ENCODE data around the gene POU3F3.

Gene POU3F3

DNA sequence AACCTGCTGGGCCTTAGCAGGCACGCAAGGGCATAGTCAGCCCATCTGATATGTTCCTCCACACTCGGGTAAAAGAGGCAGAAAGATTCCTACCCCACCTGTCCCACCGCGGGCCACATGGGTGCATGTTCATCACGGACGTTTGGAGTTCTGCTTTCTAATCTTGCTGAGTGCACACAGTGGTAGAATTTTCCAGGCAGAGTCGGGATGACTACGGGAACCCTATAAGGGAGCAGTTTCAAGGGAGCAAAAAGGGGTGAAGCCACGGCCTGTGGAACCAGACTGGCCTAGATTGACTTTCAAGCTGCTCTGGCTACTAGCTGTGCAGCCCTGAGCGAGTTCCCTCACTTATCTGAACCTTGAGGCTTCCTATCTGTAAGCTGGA is 36.8 kb downstream of the POU3F3 start:
- no peak for DNase-seq (ENCODE audit: low read depth)
- H3K4me3 ChIP-seq (ENCODE audit: low read length): no peak overlapping the region
- TF ChIP-seq, protein P1, sequence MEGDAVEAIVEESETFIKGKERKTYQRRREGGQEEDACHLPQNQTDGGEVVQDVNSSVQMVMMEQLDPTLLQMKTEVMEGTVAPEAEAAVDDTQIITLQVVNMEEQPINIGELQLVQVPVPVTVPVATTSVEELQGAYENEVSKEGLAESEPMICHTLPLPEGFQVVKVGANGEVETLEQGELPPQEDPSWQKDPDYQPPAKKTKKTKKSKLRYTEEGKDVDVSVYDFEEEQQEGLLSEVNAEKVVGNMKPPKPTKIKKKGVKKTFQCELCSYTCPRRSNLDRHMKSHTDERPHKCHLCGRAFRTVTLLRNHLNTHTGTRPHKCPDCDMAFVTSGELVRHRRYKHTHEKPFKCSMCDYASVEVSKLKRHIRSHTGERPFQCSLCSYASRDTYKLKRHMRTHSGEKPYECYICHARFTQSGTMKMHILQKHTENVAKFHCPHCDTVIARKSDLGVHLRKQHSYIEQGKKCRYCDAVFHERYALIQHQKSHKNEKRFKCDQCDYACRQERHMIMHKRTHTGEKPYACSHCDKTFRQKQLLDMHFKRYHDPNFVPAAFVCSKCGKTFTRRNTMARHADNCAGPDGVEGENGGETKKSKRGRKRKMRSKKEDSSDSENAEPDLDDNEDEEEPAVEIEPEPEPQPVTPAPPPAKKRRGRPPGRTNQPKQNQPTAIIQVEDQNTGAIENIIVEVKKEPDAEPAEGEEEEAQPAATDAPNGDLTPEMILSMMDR (conservative IDR thresholded peaks at IDR 0.05; ENCODE audit: low read depth, low read length): no peak

DNA sequence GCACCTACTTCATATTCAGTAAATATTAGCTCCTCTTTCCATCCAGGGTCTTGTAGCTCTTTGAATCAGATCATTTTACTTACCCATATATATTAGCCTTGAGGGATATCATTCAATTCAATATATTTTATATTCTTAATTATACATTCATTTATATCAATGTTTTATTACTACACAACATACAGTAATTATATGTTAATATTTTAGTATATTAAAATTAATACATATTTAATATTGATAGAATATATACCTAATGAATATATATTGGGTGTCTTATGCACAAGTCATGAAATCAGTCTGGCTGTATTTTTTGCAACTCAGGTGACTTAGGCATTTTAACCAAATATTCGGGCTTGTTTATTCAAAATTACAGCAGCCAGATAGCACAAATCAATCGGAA is 37.2 kb downstream of the POU3F3 start:
- TF ChIP-seq, protein P1 (conservative IDR thresholded peaks at IDR 0.05; ENCODE audit: low read depth, low read length): no peak
- H3K4me3 ChIP-seq (ENCODE audit: low read length): no peak overlapping the region
- DNase-seq (ENCODE audit: low read depth): no peak

DNA sequence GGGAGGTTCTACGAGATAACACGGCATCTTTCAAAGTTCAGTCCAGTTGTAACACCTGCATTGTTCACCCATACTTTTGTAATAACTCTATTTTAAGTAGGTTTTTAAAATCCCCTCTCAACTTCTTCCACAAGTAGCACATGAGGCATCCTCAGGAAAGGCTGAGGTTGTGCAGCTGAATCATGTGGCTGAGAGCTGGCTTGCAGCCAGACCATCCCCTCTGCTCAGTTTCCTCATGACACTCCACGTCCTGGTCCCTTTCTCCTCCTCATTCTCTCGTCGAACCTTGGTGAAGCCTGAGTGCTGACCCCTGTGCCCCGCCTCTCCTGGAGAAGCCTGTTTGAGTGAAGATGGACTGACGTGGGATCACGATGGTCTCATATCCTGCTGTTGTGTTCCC is 42.5 kb downstream of the POU3F3 start:
- H3K4me3 ChIP-seq (ENCODE audit: low read length): no peak overlapping the region
- TF ChIP-seq, protein P1 (conservative IDR thresholded peaks at IDR 0.05; ENCODE audit: low read depth, low read length): no peak
- no peak for DNase-seq (ENCODE audit: low read depth)

DNA sequence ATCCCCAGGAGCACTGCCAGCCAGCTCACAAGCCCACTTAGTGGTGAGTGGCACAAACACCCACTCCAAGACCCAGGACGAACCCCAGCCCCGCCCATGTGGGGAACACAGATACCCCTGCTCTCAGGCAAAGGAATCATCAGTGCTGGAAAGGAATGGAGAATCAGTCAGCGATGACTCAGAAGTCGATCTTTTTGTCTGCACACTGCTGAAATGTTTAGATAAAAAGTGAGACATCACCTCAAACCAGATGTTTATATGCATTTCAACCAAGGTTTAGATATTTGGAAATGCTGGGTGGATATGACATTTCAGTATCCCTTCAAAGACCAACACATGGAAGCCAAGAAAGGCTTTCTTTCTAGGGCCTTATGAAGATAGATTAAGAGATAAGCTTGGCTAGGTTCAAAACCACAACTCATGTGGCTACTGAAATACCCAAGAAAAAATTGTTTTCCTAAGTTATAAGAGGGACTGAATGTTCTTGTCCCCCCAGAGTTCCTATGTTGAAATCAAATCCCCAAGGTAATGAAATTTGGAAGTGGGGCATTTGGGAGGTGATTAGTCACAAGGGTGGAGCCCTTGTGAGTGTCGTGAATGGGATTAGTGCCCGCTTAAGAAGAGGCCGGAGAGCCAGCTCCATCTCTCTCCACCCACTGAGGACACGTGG is 43.7 kb downstream of the POU3F3 start:
- TF ChIP-seq, protein P1 (conservative IDR thresholded peaks at IDR 0.05; ENCODE audit: low read depth, low read length): no peak
- DNase-seq (ENCODE audit: low read depth): no peak
- H3K4me3 ChIP-seq (ENCODE audit: low read length): no peak overlapping the region

DNA sequence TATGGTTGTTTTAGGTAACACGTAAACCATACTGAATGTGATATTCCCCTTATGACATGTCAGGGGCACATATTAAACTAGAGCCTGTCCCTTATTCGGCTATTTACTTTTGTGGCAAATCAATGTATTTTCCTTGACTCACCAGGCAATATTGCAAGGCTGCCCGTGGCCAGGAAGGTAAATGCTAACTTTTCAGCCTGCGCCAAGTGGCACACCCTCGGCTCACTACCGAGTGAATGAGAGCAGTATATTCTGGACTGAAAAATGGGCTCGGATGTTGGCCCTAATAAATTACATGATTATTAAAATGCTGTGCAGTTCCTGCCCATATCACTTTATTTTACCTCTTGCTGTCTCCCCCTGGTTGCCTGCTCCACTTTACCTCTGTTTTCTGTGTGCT is 46.7 kb downstream of the POU3F3 start:
- DNase-seq (ENCODE audit: low read depth): no peak
- no peak overlapping the region for H3K4me3 ChIP-seq (ENCODE audit: low read length)
- TF ChIP-seq, protein P1 (conservative IDR thresholded peaks at IDR 0.05; ENCODE audit: low read depth, low read length): no peak

DNA sequence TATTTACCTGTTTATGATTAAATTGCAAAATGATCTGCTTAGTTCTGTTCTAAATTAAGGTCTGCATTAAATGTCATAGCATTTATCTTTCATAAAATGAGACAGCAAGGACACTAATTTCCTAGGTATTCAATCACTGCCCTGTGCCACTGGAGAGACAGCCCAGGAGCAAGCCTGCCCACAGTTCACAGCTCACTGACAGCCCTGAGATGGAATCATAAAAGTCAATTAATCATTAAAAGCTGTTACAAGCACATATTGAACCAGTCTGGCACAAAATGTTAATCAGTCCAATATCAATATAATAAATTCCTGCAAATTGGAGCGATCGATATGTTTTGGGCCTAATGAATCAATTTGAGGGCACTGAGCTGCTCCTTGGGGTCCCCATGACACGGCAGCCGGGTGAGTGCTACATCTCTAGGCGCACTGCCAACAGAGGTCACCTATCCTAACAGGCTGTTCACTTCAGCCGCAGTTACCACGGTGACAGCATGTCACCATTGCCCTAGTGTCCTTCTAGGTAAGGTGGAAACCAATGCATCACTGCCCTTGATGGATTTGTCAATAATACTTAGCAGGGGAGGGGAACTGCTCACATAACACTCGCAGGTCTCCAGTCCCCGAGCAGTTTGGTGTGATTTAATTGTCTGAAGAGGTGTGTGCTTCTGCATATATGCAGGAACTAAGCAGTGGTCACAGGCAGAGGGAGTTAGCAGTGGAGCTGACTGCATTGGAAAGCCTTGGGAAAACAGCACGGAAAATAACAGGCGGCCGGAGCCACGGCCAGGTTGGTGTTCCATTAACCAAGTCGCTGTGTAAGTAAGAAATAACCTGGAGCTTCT is 47.3 kb downstream of the POU3F3 start:
- TF ChIP-seq, protein P1 (conservative IDR thresholded peaks at IDR 0.05; ENCODE audit: low read depth, low read length): no peak
- DNase-seq (ENCODE audit: low read depth): no peak
- no peak overlapping the region for H3K4me3 ChIP-seq (ENCODE audit: low read length)

DNA sequence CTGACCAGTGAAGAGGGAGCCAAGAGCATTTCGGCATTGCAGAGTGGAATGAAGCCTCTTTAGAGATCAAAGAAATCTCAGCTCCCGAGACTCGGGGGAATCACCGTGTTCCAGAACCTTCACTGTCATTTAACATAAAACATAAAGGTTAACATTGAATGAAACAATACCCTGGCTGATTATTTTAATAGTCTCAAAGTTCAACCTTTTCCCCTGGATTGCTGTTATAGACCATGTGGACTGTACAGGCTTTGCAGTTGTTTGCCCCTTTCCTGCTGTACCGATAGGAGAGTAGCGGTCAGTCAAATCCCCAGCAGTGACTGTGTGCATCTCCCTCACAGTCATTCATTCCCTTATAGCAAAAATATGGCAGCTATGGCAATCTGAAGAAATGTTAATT is 48.4 kb downstream of the POU3F3 start:
- no peak for DNase-seq (ENCODE audit: low read depth)
- H3K4me3 ChIP-seq (ENCODE audit: low read length): no peak overlapping the region
- TF ChIP-seq, protein P1 (conservative IDR thresholded peaks at IDR 0.05; ENCODE audit: low read depth, low read length): no peak

All from retinal pigment epithelial cell (primary cell).